Hepatocyte (in vitro differentiated cells): ENCODE results near the gene HADH. TPM values are rescaled to one million over a fixed set of nuclear protein-coding genes. Genes with fewer than 3 reads are reported as not detected.

Experiments used
- DNase-seq: peaks from one replicate; pipeline ENCODE4 v3.0.0-alpha.2; 2016; ENCODE audit warnings: low spot score
- H2AFZ ChIP-seq: fragments of 200-600 bp; sonication (generic); 2 replicates; pipeline ENCODE4 v1.6.0; 2016; ENCODE audit warnings: antibody characterized with exemption, mild to moderate bottlenecking
- H3K27ac ChIP-seq: fragments of 200-600 bp; sonication (generic); 2 replicates; pipeline ENCODE4 v1.5.1; 2016; ENCODE audit warnings: mild to moderate bottlenecking
- H3K27me3 ChIP-seq: fragments of 200-600 bp; sonication (generic); 2 replicates; pipeline ENCODE4 v1.6.1; 2016
- H3K36me3 ChIP-seq: fragments of 200-600 bp; sonication (generic); replicated peaks from 2 replicates; pipeline ENCODE4 v1.5.1; 2016; ENCODE audit warnings: low read depth; ENCODE audit not compliant: insufficient read depth
- H3K4me1 ChIP-seq: fragments of 200-600 bp; sonication (generic); 2 replicates; pipeline ENCODE4 v1.5.1; 2016; ENCODE audit warnings: mild to moderate bottlenecking, moderate library complexity; ENCODE audit not compliant: insufficient read depth
- H3K4me2 ChIP-seq: fragments of 200-600 bp; sonication (generic); 2 replicates; pipeline ENCODE4 v1.6.0; 2016
- H3K4me3 ChIP-seq: fragments of 200-600 bp; sonication (generic); 2 replicates; pipeline ENCODE4 v1.5.1; 2016; ENCODE audit warnings: mild to moderate bottlenecking
- H3K79me2 ChIP-seq: fragments of 200-600 bp; sonication (generic); 2 replicates; pipeline ENCODE4 v1.6.0; 2017; ENCODE audit warnings: mild to moderate bottlenecking
- H3K9me2 ChIP-seq: fragments of 200-600 bp; sonication (generic); replicated peaks from 2 replicates; pipeline ENCODE4 v1.6.0; 2017; ENCODE audit warnings: mild to moderate bottlenecking; ENCODE audit not compliant: insufficient read depth
- H3K9me3 ChIP-seq: fragments of 200-600 bp; sonication (generic); 2 replicates; pipeline ENCODE4 v1.5.1; 2016; ENCODE audit warnings: low read depth, mild to moderate bottlenecking
- H4K20me1 ChIP-seq: fragments of 200-600 bp; sonication (generic); 2 replicates; pipeline ENCODE4 v1.6.0; 2016; ENCODE audit warnings: mild to moderate bottlenecking; ENCODE audit not compliant: insufficient read depth, poor library complexity, severe bottlenecking
- CTCF ChIP-seq: fragments of 200-600 bp; sonication (generic); IDR thresholded peaks from 2 replicates; pipeline ENCODE4 v1.5.1; 2016; ENCODE audit warnings: antibody characterized with exemption, mild to moderate bottlenecking; ENCODE audit not compliant: poor library complexity
- EZH2 ChIP-seq: fragments of 200-600 bp; sonication (generic); IDR thresholded peaks from 2 replicates; pipeline ENCODE4 v1.6.1; 2016; ENCODE audit warnings: antibody characterized with exemption, mild to moderate bottlenecking, borderline replicate concordance
- EZH2phosphoT487 ChIP-seq: fragments of 200-600 bp; sonication (generic); IDR thresholded peaks from one replicate; pipeline ENCODE4 v1.6.1; 2018; ENCODE audit warnings: antibody characterized with exemption, mild to moderate bottlenecking, low read depth, moderate library complexity; ENCODE audit not compliant: unreplicated experiment, severe bottlenecking
- WGBS: methylation state at CpG from one replicate; pipeline ENCODE4 v1.1.6; 2016; ENCODE audit warnings: low lambda C conversion rate; ENCODE audit errors: missing lambda C conversion rate; 5-methylcytosine and 5-hydroxymethylcytosine counted together
- polyA plus RNA-seq: library from polyadenylated mRNA; unstranded; fragments of >200 nt; fragmentation: Nextera tagmentation; extraction: Ambion mirVana; gene quantifications from 2 replicates; pipeline ENCODE4 v1.2.1, GENCODE V29; 2016
- total RNA-seq: library from RNA; depleted of rRNA; stranded (reverse); fragments of >200 nt; gene quantifications from 2 replicates; pipeline ENCODE4 v1.2.3, GENCODE V29; 2014

The HADH gene
- total and polyA plus RNA-seq, 2 experiments from 2014 or later = 76.7 to 83.5 TPM

DNA sequence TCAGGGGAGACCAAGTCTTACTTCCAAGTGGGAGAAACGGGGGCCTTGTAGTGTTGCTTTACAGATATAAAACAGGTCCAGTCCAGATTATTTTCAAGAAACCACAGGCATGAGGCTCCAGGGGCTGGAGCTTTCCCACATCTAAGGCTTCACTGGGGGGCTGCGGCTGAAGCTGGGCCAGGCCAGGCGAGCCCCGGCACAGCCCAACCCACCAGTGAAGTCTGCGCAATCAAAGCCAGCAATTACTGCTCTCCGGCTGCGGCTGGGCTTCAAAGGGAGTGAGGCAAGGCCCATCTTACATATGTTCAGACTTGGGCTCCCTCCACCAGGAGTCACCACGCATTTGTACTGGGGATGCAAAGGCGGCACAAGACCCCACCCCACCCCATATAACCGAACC is 61.7 kb downstream of the HADH start:
- H3K9me3 ChIP-seq = no peaks in the 10 kb centered on the region
- no peaks in the 10 kb centered on the region for H3K9me2 ChIP-seq
- H3K27me3 ChIP-seq = no peaks in the 10 kb centered on the region
- DNase-seq = peak; percentile 33
- TF ChIP-seq EZH2phosphoT487 (no peak), EZH2 (no peak), CTCF (no peak)
- WGBS = 66% methylated on average over 10 of the region's 10 CpGs
- no peaks in the 10 kb centered on the region for H3K79me2 ChIP-seq
- H3K4me2 ChIP-seq = no peak overlapping the region
- no peaks in the 10 kb centered on the region for H4K20me1 ChIP-seq
- no peak overlapping the region for H2AFZ ChIP-seq
- peaks cover 9% of the 10 kb centered on the region for H3K4me1 ChIP-seq
- peak overlapping the region; percentile 79 for H3K27ac ChIP-seq
- no peaks in the 10 kb centered on the region for H3K36me3 ChIP-seq
- H3K4me3 ChIP-seq = no peak overlapping the region

- Histone ChIP-seq H3K27me3 (no peaks in the 10 kb centered on the region), H2AFZ (no peak overlapping the region), H3K9me3 (no peaks in the 10 kb centered on the region), H3K9me2 (no peaks in the 10 kb centered on the region), H3K79me2 (no peaks in the 10 kb centered on the region), H3K4me2 (no peak overlapping the region), H3K4me3 (no peak overlapping the region), H4K20me1 (no peaks in the 10 kb centered on the region), H3K27ac (peak overlapping the region; percentile 79), H3K4me1 (peaks cover 9% of the 10 kb centered on the region), H3K36me3 (no peaks in the 10 kb centered on the region)
- TF ChIP-seq EZH2phosphoT487 (no peak), EZH2 (no peak)
- peak; percentile 33 for DNase-seq
- WGBS = 65% methylated on average over 2 of the region's 2 CpGs
These were observed 63.0 kb downstream of the HADH start for GRCh38 chr4:108052558-108053120.

GRCh38 chr4:108053251-108053711 is 63.6 kb downstream of the HADH start:
- WGBS = 67% methylated on average over 1 of the region's 1 CpG
- Histone ChIP-seq H3K27ac (peak overlapping the region; percentile 79), H3K27me3 (no peaks in the 10 kb centered on the region), H3K9me2 (no peaks in the 10 kb centered on the region), H4K20me1 (no peaks in the 10 kb centered on the region), H3K4me2 (no peak overlapping the region), H3K4me1 (peaks cover 10% of the 10 kb centered on the region), H3K79me2 (no peaks in the 10 kb centered on the region), H3K4me3 (no peak overlapping the region), H3K36me3 (no peaks in the 10 kb centered on the region), H2AFZ (no peak overlapping the region), H3K9me3 (no peaks in the 10 kb centered on the region)
- TF ChIP-seq CTCF (no peak), EZH2phosphoT487 (no peak), EZH2 (no peak)
- DNase-seq = peak; percentile 41

GRCh38 chr4:108054025-108054638 is 64.4 kb downstream of the HADH start:
- H3K27me3 ChIP-seq = no peaks in the 10 kb centered on the region
- no peak for DNase-seq
- H3K79me2 ChIP-seq = no peaks in the 10 kb centered on the region
- H3K4me1 ChIP-seq = peaks cover 19% of the 10 kb centered on the region
- TF ChIP-seq EZH2phosphoT487 (no peak), CTCF (no peak), EZH2 (no peak)
- no peak overlapping the region for H2AFZ ChIP-seq
- peak overlapping the region; percentile 79 for H3K27ac ChIP-seq
- no peak overlapping the region for H3K4me3 ChIP-seq
- WGBS = 91% methylated on average over 16 of the region's 16 CpGs
- no peaks in the 10 kb centered on the region for H3K36me3 ChIP-seq
- no peaks in the 10 kb centered on the region for H3K9me3 ChIP-seq
- no peaks in the 10 kb centered on the region for H4K20me1 ChIP-seq
- H3K9me2 ChIP-seq = no peaks in the 10 kb centered on the region
- H3K4me2 ChIP-seq = no peak overlapping the region
